CD14-positive monocyte (primary cell): ENCODE results near the gene SULT1A2. TPM values are rescaled to one million over a fixed set of nuclear protein-coding genes. Genes with fewer than 3 reads are reported as not detected.

ENCODE experiments used
- DNase-seq, 3 donors: peaks; one replicate each; pipeline ENCODE4 v3.0.0-alpha.2; 2011 to 2022
- H2AFZ ChIP-seq: 2 replicates; pipeline ENCODE4 v1.6.0; 2012; ENCODE audit warnings: mild to moderate bottlenecking, low read depth, low read length, inconsistent platforms; ENCODE audit not compliant: insufficient read depth, poor library complexity, severe bottlenecking
- H3K27ac ChIP-seq, 2 donors: 1 replicate in 1 of 2; 2 replicates in 1 of 2; pipeline ENCODE4 v1.5.1; 2012 to 2013; ENCODE audit warnings: low read length in 2 of 2, control low read depth in 1 of 2, inconsistent platforms in 1 of 2, low read depth in 1 of 2, mild to moderate bottlenecking in 1 of 2
- H3K27me3 ChIP-seq, 2 donors: one replicate each; pipeline versions ENCODE4 v1.6.0 to v1.6.1; 2011 to 2013; ENCODE audit warnings: low read length in 2 of 2; ENCODE audit not compliant: control insufficient read depth in 2 of 2, insufficient read depth in 2 of 2
- H3K36me3 ChIP-seq, 2 donors: replicated peaks in 1 of 2; 1 replicate in 1 of 2; 2 replicates in 1 of 2; pipeline versions ENCODE4 v1.5.1 to v1.6.1; 2012 to 2013; ENCODE audit warnings: low read length in 2 of 2, control low read depth in 1 of 2, inconsistent platforms in 1 of 2, mild to moderate bottlenecking in 1 of 2; ENCODE audit not compliant: insufficient read depth in 2 of 2, control insufficient read depth in 1 of 2
- H3K4me1 ChIP-seq, 2 donors: 1 replicate in 1 of 2; 2 replicates in 1 of 2; pipeline versions ENCODE4 v1.5.1 to v1.6.1; 2012 to 2013; ENCODE audit warnings: low read length in 2 of 2, control low read depth in 1 of 2, inconsistent platforms in 1 of 2, mild to moderate bottlenecking in 1 of 2, moderate library complexity in 1 of 2; ENCODE audit not compliant: insufficient read depth in 2 of 2, control insufficient read depth in 1 of 2
- H3K4me2 ChIP-seq: replicated peaks from 2 replicates; pipeline ENCODE3; 2012; ENCODE audit warnings: low read length, moderate library complexity, mild to moderate bottlenecking; ENCODE audit not compliant: poor library complexity, severe bottlenecking; ENCODE audit errors: extremely low read depth
- H3K4me3 ChIP-seq, 3 experiments: fragments of 200-600 bp in 1 of 3; sonication (generic) in 1 of 3; replicated peaks in 1 of 3; 1 replicate in 2 of 3; 2 replicates in 1 of 3; pipeline ENCODE4 v1.5.1; 2011 to 2013; ENCODE audit warnings: low read length in 3 of 3, mild to moderate bottlenecking in 3 of 3, control low read depth in 2 of 3, low read depth in 2 of 3, inconsistent platforms in 1 of 3, moderate library complexity in 1 of 3
- H3K79me2 ChIP-seq: 2 replicates; pipeline ENCODE4 v1.6.0; 2012; ENCODE audit warnings: mild to moderate bottlenecking, control low read depth, inconsistent platforms, low read length, moderate library complexity; ENCODE audit not compliant: insufficient read depth
- H3K9ac ChIP-seq: 2 replicates; pipeline ENCODE4 v1.6.0; 2017; ENCODE audit warnings: low read length, mild to moderate bottlenecking; ENCODE audit not compliant: insufficient read depth, poor library complexity, severe bottlenecking
- H3K9me3 ChIP-seq, 2 donors: replicated peaks in 1 of 2; 1 replicate in 1 of 2; 2 replicates in 1 of 2; pipeline versions ENCODE4 v1.5.1 to v1.6.1; 2012 to 2013; ENCODE audit warnings: low read length in 2 of 2, control low read depth in 1 of 2; ENCODE audit not compliant: control insufficient read depth in 1 of 2, insufficient read depth in 1 of 2
- H4K20me1 ChIP-seq: 2 replicates; pipeline ENCODE4 v1.6.0; 2012; ENCODE audit warnings: mild to moderate bottlenecking, low read length, control low read depth, moderate library complexity; ENCODE audit not compliant: insufficient read depth
- H3K27ac Mint-ChIP-seq, 7 donors: one replicate each; pipeline ENCODE4 v1.8.0; 2020; ENCODE audit warnings: mild to moderate bottlenecking in 7 of 7, mixed read lengths in 7 of 7, moderate library complexity in 6 of 7, inconsistent platforms in 2 of 7
- H3K27me3 Mint-ChIP-seq, 3 donors: one replicate each; pipeline ENCODE4 v1.8.0; 2021 to 2022; ENCODE audit warnings: low read depth in 3 of 3, mild to moderate bottlenecking in 3 of 3, mixed read lengths in 3 of 3, moderate library complexity in 3 of 3, inconsistent platforms in 1 of 3
- H3K36me3 Mint-ChIP-seq, 2 donors: one replicate each; pipeline ENCODE4 v1.8.0; 2020; ENCODE audit warnings: mixed read lengths in 2 of 2, inconsistent platforms in 1 of 2, mild to moderate bottlenecking in 1 of 2
- H3K4me1 Mint-ChIP-seq: one replicate; pipeline ENCODE4 v1.8.0; 2020; ENCODE audit warnings: mild to moderate bottlenecking, mixed read lengths
- H3K4me3 Mint-ChIP-seq, 2 donors: one replicate each; pipeline ENCODE4 v1.8.0; 2020; ENCODE audit warnings: mild to moderate bottlenecking in 2 of 2, mixed read lengths in 2 of 2, moderate library complexity in 1 of 2
- H3K9me3 Mint-ChIP-seq, 7 donors: one replicate each; pipeline ENCODE4 v1.8.0; 2020 to 2022; ENCODE audit warnings: mixed read lengths in 7 of 7, mild to moderate bottlenecking in 6 of 7, moderate library complexity in 6 of 7, inconsistent platforms in 2 of 7
- WGBS: methylation state at CpG from one replicate; pipeline ENCODE4 v1.1.5; 2013; ENCODE audit warnings: missing lambda C conversion rate; ENCODE audit not compliant: insufficient coverage; 5-methylcytosine and 5-hydroxymethylcytosine counted together
- intact Hi-C, 2 donors: fragments of 100-400 bp; cut with micrococcal nuclease; formaldehyde crosslinking; loops; one replicate each; pipeline versions ENCODE4 v1.15.0 to v1.15.1; 2023
- polyA plus RNA-seq, 3 donors: library from polyadenylated mRNA; depleted of rRNA in 1 of 3; unstranded in 2 of 3; stranded (reverse) in 1 of 3; fragments of 300-500 nt in 2 of 3; fragments of >200 nt in 1 of 3; fragmentation: Illumina TruSeq in 2 of 3; gene quantifications; 1 replicate in 2 of 3; 2 replicates in 1 of 3; pipeline ENCODE4 v1.2.3, GENCODE V29; 2012 to 2021
- TF ChIP-seq, protein P1 (sequence below): fragments of 200-600 bp; IDR thresholded peaks from one replicate; pipeline ENCODE4 v1.8.0; 2022; ENCODE audit warnings: antibody characterized with exemption, mild to moderate bottlenecking

SULT1A2 gene
- polyA plus RNA-seq, 3 donors, result 1.1 to 4.6 TPM; not detected in 1

DNA sequence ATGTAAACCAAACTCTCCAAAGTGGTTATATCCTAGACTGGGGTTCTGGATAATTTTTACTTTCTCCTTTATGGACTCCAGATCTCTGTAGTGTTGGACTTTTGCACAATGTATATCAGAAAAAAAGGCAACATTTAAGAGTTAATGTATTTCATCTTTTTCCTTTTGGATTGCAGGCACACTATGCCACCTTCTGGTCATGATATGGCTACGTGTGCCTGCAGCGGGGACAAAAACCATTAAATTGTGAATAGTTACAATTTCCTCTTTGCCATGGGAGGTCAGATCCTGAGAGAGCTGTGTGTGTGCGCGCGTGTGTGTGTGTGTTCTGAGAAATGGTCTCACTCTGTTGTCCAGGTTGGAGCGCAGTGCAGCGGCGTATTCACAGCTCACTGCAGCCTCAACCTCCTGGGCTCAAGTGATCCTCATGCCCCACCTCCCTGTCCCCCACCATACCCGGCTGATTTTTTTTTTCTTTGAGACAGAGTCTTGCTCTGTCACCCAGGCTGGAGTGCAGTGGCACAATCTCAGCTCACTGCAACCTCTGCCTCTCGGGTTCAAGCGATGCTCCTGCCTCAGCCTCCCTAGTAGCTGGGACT lies 47.5 kb downstream of the SULT1A2 start:
- Mint-ChIP-seq H3K27ac (peak overlapping the region in 4 of 7 donors; percentile 32 to 85 (median 68)), H3K4me1 (peaks cover 16% of the 10 kb centered on the region), H3K36me3 (no peaks in the 10 kb centered on the region), H3K9me3 (no peaks in the 10 kb centered on the region), H3K27me3 (peaks cover 0 to 7% (median 0%) of the 10 kb centered on the region in 3 donors), H3K4me3 (peak overlapping the region in 1 of 2 donors; percentile 60)
- Histone ChIP-seq H3K9ac (no peak overlapping the region), H3K79me2 (peaks cover 3% of the 10 kb centered on the region), H3K4me2 (no peak overlapping the region), H3K4me1 (peaks cover 13 to 24% of the 10 kb centered on the region in 2 donors), H2AFZ (no peak overlapping the region), H3K27me3 (no peaks in the 10 kb centered on the region), H3K36me3 (no peaks in the 10 kb centered on the region), H4K20me1 (peaks cover 1% of the 10 kb centered on the region), H3K27ac (no peak overlapping the region), H3K4me3 (no peak overlapping the region), H3K9me3 (no peaks in the 10 kb centered on the region)
- TF ChIP-seq, protein P1, sequence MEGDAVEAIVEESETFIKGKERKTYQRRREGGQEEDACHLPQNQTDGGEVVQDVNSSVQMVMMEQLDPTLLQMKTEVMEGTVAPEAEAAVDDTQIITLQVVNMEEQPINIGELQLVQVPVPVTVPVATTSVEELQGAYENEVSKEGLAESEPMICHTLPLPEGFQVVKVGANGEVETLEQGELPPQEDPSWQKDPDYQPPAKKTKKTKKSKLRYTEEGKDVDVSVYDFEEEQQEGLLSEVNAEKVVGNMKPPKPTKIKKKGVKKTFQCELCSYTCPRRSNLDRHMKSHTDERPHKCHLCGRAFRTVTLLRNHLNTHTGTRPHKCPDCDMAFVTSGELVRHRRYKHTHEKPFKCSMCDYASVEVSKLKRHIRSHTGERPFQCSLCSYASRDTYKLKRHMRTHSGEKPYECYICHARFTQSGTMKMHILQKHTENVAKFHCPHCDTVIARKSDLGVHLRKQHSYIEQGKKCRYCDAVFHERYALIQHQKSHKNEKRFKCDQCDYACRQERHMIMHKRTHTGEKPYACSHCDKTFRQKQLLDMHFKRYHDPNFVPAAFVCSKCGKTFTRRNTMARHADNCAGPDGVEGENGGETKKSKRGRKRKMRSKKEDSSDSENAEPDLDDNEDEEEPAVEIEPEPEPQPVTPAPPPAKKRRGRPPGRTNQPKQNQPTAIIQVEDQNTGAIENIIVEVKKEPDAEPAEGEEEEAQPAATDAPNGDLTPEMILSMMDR, result peak; percentile 71
- peak; percentile 47 to 51 (median 48) for DNase-seq
- intact Hi-C loops, result loop anchor here in 1 of 2 donors (5.0 kb wide), 1 partner anchor 52 kb away; no protein-coding TSS in a partner anchor
- no CpG with 5 or more reads among the region's 11 CpGs for WGBS

DNA sequence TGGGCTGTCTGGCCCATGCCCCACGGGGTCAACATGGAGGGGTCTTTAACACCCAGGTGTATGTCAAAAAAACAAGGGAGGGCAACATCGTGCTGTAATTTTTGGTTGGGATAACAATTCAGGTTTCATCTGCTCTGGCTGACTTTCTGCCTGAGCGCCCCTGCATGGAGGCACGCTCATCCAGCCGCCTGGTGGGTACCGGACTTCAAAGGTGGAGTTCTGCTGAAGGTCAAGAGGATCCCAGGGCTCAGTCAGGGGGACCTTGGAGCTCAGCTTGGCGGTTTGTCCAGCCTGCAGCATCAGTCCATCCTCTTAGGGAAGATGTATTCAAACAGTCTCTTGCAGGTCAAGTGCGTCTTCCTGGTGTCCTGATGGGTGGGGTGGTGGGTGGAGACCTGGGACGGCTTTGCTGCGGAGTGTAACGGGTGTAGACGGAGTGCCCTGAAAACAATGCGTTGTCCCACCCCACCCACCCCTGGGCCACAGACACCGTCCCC lies 48.5 kb downstream of the SULT1A2 start:
- Histone ChIP-seq H3K36me3 (no peaks in the 10 kb centered on the region), H3K9me3 (no peaks in the 10 kb centered on the region), H2AFZ (no peak overlapping the region), H4K20me1 (no peaks in the 10 kb centered on the region), H3K9ac (no peak overlapping the region), H3K4me1 (peaks cover 19 to 28% of the 10 kb centered on the region in 2 donors), H3K4me3 (no peak overlapping the region), H3K27me3 (no peaks in the 10 kb centered on the region), H3K27ac (no peak overlapping the region), H3K79me2 (no peaks in the 10 kb centered on the region), H3K4me2 (no peak overlapping the region)
- H3K4me3 Mint-ChIP-seq, result no peak overlapping the region
- no peaks in the 10 kb centered on the region for H3K9me3 Mint-ChIP-seq
- peaks cover 19% of the 10 kb centered on the region for H3K4me1 Mint-ChIP-seq
- DNase-seq, result no peak
- 82% methylated on average over 8 of the region's 14 CpGs for WGBS
- intact Hi-C loops, result loop anchor here in 1 of 2 donors (5.0 kb wide), 1 partner anchor 51 kb away; no protein-coding TSS in a partner anchor
- H3K36me3 Mint-ChIP-seq, result no peaks in the 10 kb centered on the region
- peak overlapping the region in 1 of 7 donors; percentile 23 for H3K27ac Mint-ChIP-seq
- H3K27me3 Mint-ChIP-seq, result peaks cover 0 to 7% (median 0%) of the 10 kb centered on the region in 3 donors
- TF ChIP-seq, protein P1, result no peak
